Left lung (tissue), 10 donors: ENCODE results near the gene KLHL1. TPM values are rescaled to one million over a fixed set of nuclear protein-coding genes. Genes with fewer than 3 reads are reported as not detected.

Experiments
- ATAC-seq: fragments of 200-7000 bp; cut with Tn5 transposase; one replicate; pipeline ENCODE4 v1.9.1; 2020; ENCODE audit warnings: moderate library complexity
- DNase-seq, 4 donors: peaks; one replicate each; pipeline ENCODE4 v3.0.0-alpha.2; 2013 to 2020
- H3K27ac ChIP-seq, 2 donors: fragments of 200-600 bp; sonication (generic) in 1 of 2; one replicate each; pipeline versions ENCODE4 v1.5.0 to v1.8.0; 2020 to 2021
- H3K27me3 ChIP-seq, 2 donors: fragments of 200-600 bp; sonication (generic) in 1 of 2; one replicate each; pipeline versions ENCODE4 v1.5.0 to v1.8.0; 2020 to 2021
- H3K36me3 ChIP-seq, 2 donors: fragments of 200-600 bp; sonication (generic) in 1 of 2; one replicate each; pipeline versions ENCODE4 v1.5.0 to v1.8.0; 2020 to 2021
- H3K4me1 ChIP-seq, 2 donors: fragments of 200-600 bp; one replicate each; pipeline ENCODE4 v1.8.0; 2021
- H3K4me3 ChIP-seq, 2 donors: fragments of 200-600 bp; sonication (generic) in 1 of 2; one replicate each; pipeline versions ENCODE4 v1.5.0 to v1.8.0; 2020 to 2021; ENCODE audit warnings: mild to moderate bottlenecking in 1 of 2
- H3K9me3 ChIP-seq, 2 donors: fragments of 200-600 bp; sonication (generic) in 1 of 2; one replicate each; pipeline versions ENCODE4 v1.5.0 to v1.8.0; 2020 to 2021
- CTCF ChIP-seq, 2 donors: fragments of 200-600 bp; sonication (generic) in 1 of 2; IDR thresholded peaks; one replicate each; pipeline versions ENCODE4 v1.5.0 to v1.8.0; 2021; ENCODE audit warnings: antibody characterized with exemption in 2 of 2
- intact Hi-C, 2 donors: fragments of 100-400 bp; cut with DNase I; formaldehyde crosslinking; loops; one replicate each; pipeline versions ENCODE4 v1.11.2 to v1.14.2; 2022
- polyA plus RNA-seq, 6 donors: library from polyadenylated mRNA; unstranded; fragments of 120-200 nt; gene quantifications; one replicate each; pipeline ENCODE4 v1.2.1, GENCODE V29; 2013; ENCODE audit not compliant: insufficient read length in 6 of 6
- total RNA-seq, 2 donors: library from RNA; stranded (reverse); fragmentation: NEBNext Ultra II Directional; extraction: Animal tissue kit (Norgen Biotek cat#: 25700); gene quantifications; one replicate each; pipeline ENCODE4 v1.2.1, GENCODE V29; 2021
- donor health status: DM: no; HTN: yes; CAD: no.
- donor health status: DM: no; HTN: no; CAD: no.

KLHL1 gene
- total and polyA plus RNA-seq, 8 donors = 0.06 TPM; not detected in 4

- DNase-seq = no peak
- no peaks in the 10 kb centered on the region for H3K36me3 ChIP-seq
- no peak for ATAC-seq
- TF ChIP-seq CTCF (IDR thresholded peaks at IDR 0.05) = no peak
- H3K4me3 ChIP-seq = no peak overlapping the region
- H3K27me3 ChIP-seq = no peaks in the 10 kb centered on the region
- peaks cover 0 to 9% of the 10 kb centered on the region in 2 donors for H3K9me3 ChIP-seq
- H3K27ac ChIP-seq = no peak overlapping the region
- H3K4me1 ChIP-seq = no peaks in the 10 kb centered on the region
- intact Hi-C loops = no loop called here
Measured at GRCh38 chr13:69751259-69751658, 357.0 kb downstream of the KLHL1 start.

- Histone ChIP-seq H3K9me3 (peaks cover 3 to 11% of the 10 kb centered on the region in 2 donors), H3K27ac (no peak overlapping the region), H3K4me1 (no peaks in the 10 kb centered on the region), H3K36me3 (no peaks in the 10 kb centered on the region), H3K4me3 (no peak overlapping the region), H3K27me3 (no peaks in the 10 kb centered on the region)
- intact Hi-C loops = no loop called here
- DNase-seq = no peak
- no peak for TF ChIP-seq CTCF (IDR thresholded peaks at IDR 0.05)
- no peak for ATAC-seq
Measured at GRCh38 chr13:69737129-69737935, 370.9 kb downstream of the KLHL1 start.

- Histone ChIP-seq H3K4me3 (no peak overlapping the region), H3K27me3 (no peaks in the 10 kb centered on the region), H3K36me3 (no peaks in the 10 kb centered on the region), H3K27ac (no peak overlapping the region), H3K4me1 (no peaks in the 10 kb centered on the region), H3K9me3 (peaks cover 0 to 3% of the 10 kb centered on the region in 2 donors)
- DNase-seq = no peak
- no peak for TF ChIP-seq CTCF (IDR thresholded peaks at IDR 0.05)
- ATAC-seq = no peak
- intact Hi-C loops = no loop called here
Measured at GRCh38 chr13:69721631-69722030, 386.6 kb downstream of the KLHL1 start.

GRCh38 chr13:69720278-69720983, 387.8 kb downstream of the KLHL1 start:
- no peak for ATAC-seq
- Histone ChIP-seq H3K27me3 (no peaks in the 10 kb centered on the region), H3K36me3 (no peaks in the 10 kb centered on the region), H3K9me3 (no peaks in the 10 kb centered on the region), H3K4me1 (no peaks in the 10 kb centered on the region), H3K27ac (no peak overlapping the region), H3K4me3 (no peak overlapping the region)
- no peak for TF ChIP-seq CTCF (IDR thresholded peaks at IDR 0.05)
- intact Hi-C loops = no loop called here
- DNase-seq = no peak

GRCh38 chr13:69706807-69707206, 401.4 kb downstream of the KLHL1 start:
- Histone ChIP-seq H3K9me3 (no peaks in the 10 kb centered on the region), H3K4me1 (no peaks in the 10 kb centered on the region), H3K4me3 (no peak overlapping the region), H3K36me3 (no peaks in the 10 kb centered on the region), H3K27me3 (no peaks in the 10 kb centered on the region), H3K27ac (no peak overlapping the region)
- intact Hi-C loops = no loop called here
- TF ChIP-seq CTCF (IDR thresholded peaks at IDR 0.05) = no peak
- DNase-seq (no peak), ATAC-seq (no peak)
